HG03460 (cell line): ENCODE measurements around the gene CADPS2.
A peak's percentile ranks its signal among the peaks of the same experiment; 100 is the strongest.
"Not testable (repeated sequence)": the region's sequence is repeated elsewhere in the genome, so short reads cannot be mapped to it uniquely, and the experiment has no call there.

ENCODE experiments used
- ATAC-seq: cut with Tn5 transposase; IDR thresholded peaks from one replicate; pipeline ENCODE4 v1.9.1; 2021; ENCODE audit not compliant: unreplicated experiment

Gene CADPS2

GRCh38 chr7:122850528-122850927 lies 35.7 kb downstream of the CADPS2 start:
- no peak for ATAC-seq

GRCh38 chr7:122849957-122850328 lies 36.3 kb downstream of the CADPS2 start:
- ATAC-seq, result no peak

- ATAC-seq, result no peak
Observed at GRCh38 chr7:122849322-122849956, 36.8 kb downstream of the CADPS2 start.

- no peak for ATAC-seq
Observed at GRCh38 chr7:122847871-122848473, 38.3 kb downstream of the CADPS2 start.

- ATAC-seq, result no peak
Observed at GRCh38 chr7:122846591-122846990, 39.7 kb downstream of the CADPS2 start.

GRCh38 chr7:122845286-122845685 lies 41.0 kb downstream of the CADPS2 start:
- ATAC-seq, result no peak

- ATAC-seq, result no peak
Observed at GRCh38 chr7:122844191-122844988, 41.9 kb downstream of the CADPS2 start.

GRCh38 chr7:122842971-122843370 lies 43.3 kb downstream of the CADPS2 start:
- no peak for ATAC-seq

GRCh38 chr7:122836286-122836685 lies 50.0 kb downstream of the CADPS2 start:
- not testable (repeated sequence) for ATAC-seq

GRCh38 chr7:122834571-122834942 lies 51.7 kb downstream of the CADPS2 start:
- ATAC-seq, result not testable (repeated sequence)

- no peak for ATAC-seq
Observed at GRCh38 chr7:122833888-122834570, 52.2 kb downstream of the CADPS2 start.

- no peak for ATAC-seq
Observed at GRCh38 chr7:122831436-122831835, 54.8 kb downstream of the CADPS2 start.

- ATAC-seq, result no peak
Observed at GRCh38 chr7:122829962-122830361, 56.3 kb downstream of the CADPS2 start.

- no peak for ATAC-seq
Observed at GRCh38 chr7:122827763-122828162, 58.5 kb downstream of the CADPS2 start.

- ATAC-seq, result no peak
Observed at GRCh38 chr7:122813845-122814244, 72.4 kb downstream of the CADPS2 start.

GRCh38 chr7:122803851-122804250 lies 82.4 kb downstream of the CADPS2 start:
- ATAC-seq, result no peak

GRCh38 chr7:122803323-122803722 lies 82.9 kb downstream of the CADPS2 start:
- peak; percentile 57 for ATAC-seq

GRCh38 chr7:122802301-122802751 lies 83.9 kb downstream of the CADPS2 start:
- ATAC-seq, result no peak

- no peak for ATAC-seq
Observed at GRCh38 chr7:122791959-122792545, 94.2 kb downstream of the CADPS2 start.

GRCh38 chr7:122790591-122790990 lies 95.7 kb downstream of the CADPS2 start:
- no peak for ATAC-seq

- ATAC-seq, result no peak
Observed at GRCh38 chr7:122790132-122790531, 96.1 kb downstream of the CADPS2 start.
